HG03060 (cell line): ENCODE results near the gene RAD50.

Experiments
- ATAC-seq: cut with Tn5 transposase; IDR thresholded peaks from one replicate; pipeline ENCODE4 v1.9.1; 2021; ENCODE audit warnings: low read depth, moderate number of reproducible peaks; ENCODE audit not compliant: unreplicated experiment

Gene RAD50

GRCh38 chr5:132658381-132659302, 101.9 kb downstream of the RAD50 start:
- ATAC-seq, result no peak

GRCh38 chr5:132659598-132660493, 103.1 kb downstream of the RAD50 start:
- no peak for ATAC-seq

DNA sequence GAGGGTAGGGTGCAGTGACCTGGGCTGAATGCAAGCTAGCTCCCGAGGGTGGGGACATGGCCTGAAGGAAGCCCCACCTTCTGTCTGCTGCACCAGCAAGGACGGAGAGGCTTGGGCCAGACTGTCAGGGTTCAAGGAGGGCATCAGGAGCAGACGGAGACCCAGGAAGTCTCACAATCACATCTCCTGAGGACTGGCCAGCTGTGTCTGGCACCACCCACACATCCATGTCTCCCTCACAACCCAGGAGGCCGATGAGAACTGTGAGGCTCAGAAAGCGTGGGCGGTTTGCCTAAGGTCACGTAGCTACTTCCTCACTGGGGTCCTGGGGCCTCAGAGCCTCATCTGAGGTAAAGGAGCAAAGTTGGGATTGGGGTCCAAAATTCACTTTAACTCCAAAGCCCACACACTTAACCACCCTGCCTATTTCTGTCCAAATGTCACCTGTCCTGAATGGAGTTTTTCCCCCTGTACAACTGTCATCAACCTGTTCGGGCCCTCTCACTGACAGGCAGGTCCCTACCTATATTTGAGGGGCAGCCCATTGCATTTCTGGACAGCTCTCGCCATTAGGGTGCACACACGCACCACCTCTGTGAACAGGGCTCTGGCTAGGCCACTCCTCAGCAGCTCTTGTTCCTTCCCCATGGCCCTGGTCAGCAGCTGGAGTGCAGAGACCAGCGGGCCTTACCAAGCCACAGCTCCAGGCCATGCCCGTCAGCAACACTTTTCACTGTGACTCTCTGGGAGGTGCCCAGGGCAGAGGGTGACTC, 104.6 kb downstream of the RAD50 start:
- ATAC-seq, result no peak

- no peak for ATAC-seq
Observed at GRCh38 chr5:132662004-132662401, 105.2 kb downstream of the RAD50 start.

GRCh38 chr5:132662925-132663770, 106.4 kb downstream of the RAD50 start:
- ATAC-seq, result peak; percentile 44

DNA sequence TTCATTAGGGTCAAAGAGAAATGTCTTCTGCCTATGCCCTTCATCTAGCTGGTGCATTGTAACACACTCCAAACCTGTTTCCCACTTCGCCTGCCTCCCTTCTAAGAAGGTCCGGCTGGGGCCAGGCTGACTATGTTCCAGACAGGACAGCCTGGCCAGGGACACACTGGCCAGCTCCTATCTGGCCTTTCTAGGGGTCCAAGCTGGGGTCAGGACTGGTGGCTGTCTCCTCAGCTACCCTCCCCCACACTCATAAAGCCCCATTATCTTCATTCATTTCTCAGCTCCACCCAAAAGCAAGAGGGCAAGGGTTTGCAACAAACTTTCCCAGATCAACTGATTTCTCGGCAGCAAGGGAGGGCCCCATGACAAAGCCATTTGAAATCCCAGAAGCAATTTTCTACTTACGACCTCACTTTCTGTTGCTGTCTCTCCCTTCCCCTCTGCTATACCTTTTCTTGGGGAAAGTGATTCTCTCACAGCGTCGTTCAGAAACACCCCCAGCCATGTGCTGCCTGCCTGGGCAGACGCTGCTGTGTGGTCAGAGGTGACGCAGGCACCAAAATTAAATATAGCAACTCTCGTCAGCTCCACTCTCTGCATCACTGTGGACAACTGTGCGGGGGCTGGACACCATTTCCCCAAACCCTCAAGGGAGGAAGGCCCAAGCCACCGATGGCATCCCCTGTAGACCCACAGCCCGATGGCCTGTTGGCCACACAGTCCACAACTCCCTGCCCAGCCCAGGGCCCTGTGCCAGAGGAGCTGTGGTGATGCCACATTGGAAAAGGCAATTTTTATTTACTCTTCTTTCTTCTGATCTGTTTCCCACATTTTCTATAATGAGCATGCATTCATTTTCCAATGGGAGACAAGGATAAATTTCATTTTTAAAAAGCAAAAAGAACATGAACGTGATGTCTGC, 107.3 kb downstream of the RAD50 start:
- ATAC-seq, result peak; percentile 42

- no peak for ATAC-seq
Observed at GRCh38 chr5:132664696-132665209, 108.0 kb downstream of the RAD50 start.

DNA sequence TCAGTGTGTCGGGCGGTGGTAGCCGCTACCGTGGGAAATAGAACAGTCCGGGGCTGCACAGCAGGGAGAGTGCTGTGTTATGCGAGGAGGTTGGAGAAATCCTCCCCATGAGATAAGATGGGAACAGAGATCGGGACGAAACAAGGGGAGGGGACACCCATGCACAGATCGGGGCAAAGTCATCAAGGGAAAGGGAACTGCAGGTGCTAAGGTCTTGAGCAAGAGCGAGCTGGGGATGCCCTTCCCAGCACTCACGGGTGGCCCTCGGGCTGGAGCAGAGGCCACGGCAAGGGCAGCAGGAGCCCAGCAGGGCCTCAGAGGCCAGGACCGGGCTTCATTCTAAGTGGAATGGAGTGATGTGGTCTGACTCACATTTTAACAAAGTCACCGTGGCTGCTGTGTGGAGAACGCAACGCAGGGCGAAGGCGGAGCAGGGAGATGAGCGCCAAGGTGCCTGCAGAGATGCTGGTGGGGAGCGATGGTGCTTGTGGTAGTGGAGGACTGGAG, 108.8 kb downstream of the RAD50 start:
- ATAC-seq, result no peak

DNA sequence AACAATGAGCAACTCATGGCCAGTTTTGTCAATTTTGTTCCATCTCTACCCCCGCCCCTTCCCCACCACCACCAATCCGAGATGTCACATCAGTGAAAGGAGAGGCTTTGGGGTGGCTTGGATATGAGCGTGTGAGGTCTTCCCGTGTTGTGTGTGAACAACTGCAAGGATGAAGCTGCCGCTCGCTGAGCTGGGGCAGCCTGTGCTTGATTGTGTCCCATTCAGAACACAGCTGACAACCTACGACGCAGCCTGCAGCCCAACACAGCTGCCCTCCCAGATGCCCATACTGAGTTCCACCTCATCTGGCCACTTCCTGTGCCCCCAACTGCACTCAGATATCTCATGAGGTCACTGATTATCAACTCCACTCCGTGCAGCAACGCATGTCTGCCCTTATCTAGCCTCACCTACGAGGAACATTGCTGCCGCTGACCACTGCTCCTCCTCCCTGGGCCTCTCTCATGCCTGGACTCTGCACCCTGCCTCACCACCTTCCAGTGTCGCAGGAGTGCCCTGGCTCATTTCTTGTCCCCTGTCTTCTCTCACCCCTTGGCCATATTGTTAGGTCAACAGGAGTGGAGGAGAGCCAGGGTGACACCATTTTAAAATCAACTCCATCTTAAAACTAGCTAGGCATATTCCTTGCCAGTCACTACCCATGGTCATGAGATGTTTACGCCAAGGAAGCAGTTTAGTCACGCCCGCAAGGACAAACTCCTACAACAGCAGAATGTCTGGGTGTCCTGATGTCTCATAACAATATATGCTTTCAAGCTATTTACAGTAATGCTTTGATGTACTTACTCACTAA, 109.7 kb downstream of the RAD50 start:
- no peak for ATAC-seq

DNA sequence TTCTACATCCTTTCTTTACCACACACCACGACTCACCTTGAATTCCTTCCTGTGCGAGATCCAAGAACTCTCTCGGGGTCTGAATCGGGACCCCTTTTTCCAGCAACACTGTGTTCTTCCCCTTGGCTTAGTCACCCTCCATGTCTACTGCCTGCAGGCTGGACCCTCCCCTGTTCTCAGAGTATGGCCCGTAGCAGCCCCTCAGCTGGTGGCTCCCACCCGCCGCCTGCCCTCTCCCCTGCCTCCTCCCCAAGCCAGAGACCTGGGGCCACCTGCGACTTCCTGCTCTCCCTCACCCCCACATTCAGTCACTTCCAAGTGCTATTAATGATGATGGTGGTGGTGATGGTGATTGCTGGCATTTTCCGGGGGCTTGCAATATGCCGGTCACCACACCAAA, 110.5 kb downstream of the RAD50 start:
- no peak for ATAC-seq

- ATAC-seq, result no peak
Observed at GRCh38 chr5:132667761-132668705, 111.3 kb downstream of the RAD50 start.

DNA sequence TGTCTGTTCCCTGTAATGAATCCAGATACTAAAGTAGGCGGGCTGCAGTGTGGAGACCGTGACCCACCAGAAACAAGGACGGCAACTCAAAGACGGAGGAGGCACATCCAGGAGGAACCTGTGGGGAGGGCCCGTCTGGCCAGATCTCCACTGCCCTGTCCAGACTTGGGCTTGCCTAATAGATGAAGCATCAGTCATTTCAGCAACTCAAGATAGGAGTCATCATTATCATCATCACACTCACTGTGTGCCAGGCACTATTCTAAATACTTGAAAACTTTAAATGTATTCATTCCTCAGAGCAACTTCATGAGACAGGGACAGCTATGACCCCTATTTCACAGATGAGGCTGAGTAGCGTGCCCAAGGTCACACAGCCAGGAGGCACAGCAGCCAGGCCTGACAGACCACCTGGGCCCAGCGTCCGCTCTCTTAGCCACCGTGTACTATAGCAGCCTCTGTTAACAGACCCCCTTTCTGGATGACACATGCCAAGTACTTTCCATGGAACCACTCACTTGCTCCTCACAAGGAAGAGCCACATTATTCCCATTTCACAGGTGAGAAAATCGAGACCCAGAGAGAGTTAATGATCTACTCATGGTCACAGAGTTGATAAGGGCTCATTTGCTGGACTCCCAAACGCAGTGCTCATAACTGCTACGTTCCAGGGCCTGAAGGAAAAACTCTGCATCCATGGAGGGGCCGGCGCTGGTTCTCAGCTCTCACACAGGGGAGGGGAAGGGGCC, 112.1 kb downstream of the RAD50 start:
- no peak for ATAC-seq

GRCh38 chr5:132669455-132669820, 112.7 kb downstream of the RAD50 start:
- ATAC-seq, result no peak

DNA sequence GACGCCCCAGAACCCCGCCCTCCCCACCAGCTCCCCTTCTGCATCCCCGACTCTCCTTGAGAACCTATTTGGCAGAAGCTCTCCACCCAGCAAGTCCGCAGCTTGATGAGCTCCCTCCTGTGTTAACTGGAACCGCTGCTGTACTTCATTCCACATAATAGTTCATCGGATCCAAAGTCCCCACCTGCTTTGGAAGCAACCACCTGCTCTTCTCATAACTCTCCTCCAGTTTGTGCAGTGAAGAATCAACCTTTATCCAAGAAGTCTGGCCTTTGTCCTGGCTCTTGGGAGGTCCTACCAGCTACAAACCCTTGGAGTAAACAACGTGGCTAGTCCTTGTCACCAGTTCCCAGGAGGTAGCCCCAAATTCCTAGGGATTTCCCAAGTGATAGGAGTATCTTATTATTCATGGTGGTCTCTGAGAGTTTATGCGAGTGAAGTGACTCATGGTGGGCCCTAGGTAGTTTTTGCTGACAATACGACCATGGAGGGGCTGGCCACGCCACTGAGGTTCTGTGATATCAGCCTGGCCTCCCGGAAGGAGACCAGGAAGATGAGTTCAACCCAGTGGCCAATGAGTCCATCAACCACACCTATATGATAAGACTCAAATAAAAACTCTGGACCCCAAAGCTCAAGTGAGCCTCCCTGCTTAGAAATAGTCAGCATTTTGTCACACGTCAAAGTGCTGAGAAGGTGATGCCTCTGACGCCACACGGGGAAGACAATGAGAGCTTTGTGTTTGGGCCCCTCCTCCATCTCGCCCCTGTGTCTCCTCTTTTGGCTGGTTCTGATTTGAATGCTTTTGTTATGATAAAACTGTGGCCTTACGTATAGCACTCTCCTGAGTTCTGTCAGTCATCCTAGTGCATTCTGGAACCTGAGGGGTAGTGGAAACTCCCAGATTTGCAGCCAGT, 113.4 kb downstream of the RAD50 start:
- no peak for ATAC-seq

- no peak for ATAC-seq
Observed at GRCh38 chr5:132671000-132671399, 114.2 kb downstream of the RAD50 start.
